Fibroblast of mammary gland (primary cell): ENCODE measurements around the gene CHST6.

Source experiments
- DNase-seq: peaks from one replicate; pipeline ENCODE4 v3.0.0-alpha.2; 2010; ENCODE audit warnings: low read depth
- H3K4me3 ChIP-seq: 2 replicates; pipeline ENCODE4 v1.5.1; 2011; ENCODE audit warnings: low read depth, mild to moderate bottlenecking, low read length, moderate library complexity; ENCODE audit not compliant: control insufficient read depth
- TF ChIP-seq, protein P1 (sequence below): conservative IDR thresholded peaks from 2 replicates; pipeline ENCODE4 v1.5.1; 2011; ENCODE audit warnings: low read depth, low read length, inconsistent platforms; ENCODE audit not compliant: control insufficient read depth, insufficient read depth

CHST6 gene

DNA sequence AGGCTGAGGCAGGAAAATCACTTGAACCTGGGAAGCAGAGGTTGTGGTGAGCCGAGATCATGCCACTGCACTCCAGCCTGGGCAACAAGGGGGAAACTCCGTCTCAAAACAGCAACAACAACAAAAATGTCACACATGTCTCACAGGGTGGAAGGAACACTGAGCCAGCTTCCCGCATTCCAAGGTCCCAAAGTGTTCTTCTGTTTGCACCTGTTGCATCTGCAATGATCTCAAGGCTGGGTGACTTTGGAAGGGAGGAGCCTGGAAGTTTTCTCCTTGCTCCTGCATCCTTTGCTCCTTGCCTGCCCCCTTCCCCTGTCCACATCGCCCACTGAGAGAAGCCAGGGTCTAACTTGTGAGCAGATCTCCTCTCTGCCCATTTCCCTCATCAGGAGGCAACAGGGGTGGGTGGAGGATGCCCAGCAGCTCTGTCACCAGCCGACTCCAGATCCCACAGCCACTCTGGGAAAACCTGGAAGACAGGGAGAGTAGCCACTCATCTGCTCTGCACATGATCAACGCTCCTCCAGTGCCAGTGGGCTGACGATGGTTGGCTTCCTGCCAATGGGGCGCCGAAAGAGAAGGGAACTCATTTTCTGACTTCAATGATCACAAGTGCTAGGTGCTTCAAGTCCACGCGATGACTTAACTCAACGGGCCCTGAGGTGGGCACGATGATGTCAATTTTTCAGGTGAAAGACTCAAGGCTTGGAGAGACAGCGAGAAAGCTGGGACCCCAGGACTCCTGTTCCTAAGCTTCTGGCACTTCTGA, 12.6 kb downstream of the CHST6 start:
- DNase-seq, result no peak
- TF ChIP-seq, protein P1, sequence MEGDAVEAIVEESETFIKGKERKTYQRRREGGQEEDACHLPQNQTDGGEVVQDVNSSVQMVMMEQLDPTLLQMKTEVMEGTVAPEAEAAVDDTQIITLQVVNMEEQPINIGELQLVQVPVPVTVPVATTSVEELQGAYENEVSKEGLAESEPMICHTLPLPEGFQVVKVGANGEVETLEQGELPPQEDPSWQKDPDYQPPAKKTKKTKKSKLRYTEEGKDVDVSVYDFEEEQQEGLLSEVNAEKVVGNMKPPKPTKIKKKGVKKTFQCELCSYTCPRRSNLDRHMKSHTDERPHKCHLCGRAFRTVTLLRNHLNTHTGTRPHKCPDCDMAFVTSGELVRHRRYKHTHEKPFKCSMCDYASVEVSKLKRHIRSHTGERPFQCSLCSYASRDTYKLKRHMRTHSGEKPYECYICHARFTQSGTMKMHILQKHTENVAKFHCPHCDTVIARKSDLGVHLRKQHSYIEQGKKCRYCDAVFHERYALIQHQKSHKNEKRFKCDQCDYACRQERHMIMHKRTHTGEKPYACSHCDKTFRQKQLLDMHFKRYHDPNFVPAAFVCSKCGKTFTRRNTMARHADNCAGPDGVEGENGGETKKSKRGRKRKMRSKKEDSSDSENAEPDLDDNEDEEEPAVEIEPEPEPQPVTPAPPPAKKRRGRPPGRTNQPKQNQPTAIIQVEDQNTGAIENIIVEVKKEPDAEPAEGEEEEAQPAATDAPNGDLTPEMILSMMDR, result no peak
- H3K4me3 ChIP-seq, result no peak overlapping the region

DNA sequence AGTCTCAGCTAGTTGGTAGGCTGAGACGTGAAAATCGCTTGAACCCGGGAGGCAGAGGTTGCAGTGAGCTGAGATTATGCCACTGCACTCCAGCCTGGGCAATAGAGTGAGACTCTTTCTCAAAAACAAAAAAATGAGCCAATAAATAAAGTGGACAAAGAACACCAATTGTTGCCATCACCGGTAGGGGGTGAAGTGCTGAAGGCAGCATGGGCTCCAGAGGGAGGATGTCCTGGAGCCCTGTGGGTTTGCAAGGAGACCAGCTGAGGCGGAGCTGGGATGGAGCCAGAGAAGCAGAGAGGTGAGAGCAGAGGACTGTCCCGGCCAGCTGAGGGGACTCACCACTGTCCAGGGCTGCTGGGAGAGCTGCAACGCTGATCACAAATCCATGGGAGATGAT, 13.8 kb downstream of the CHST6 start:
- no peak for DNase-seq
- TF ChIP-seq, protein P1, result no peak
- H3K4me3 ChIP-seq, result no peak overlapping the region

DNA sequence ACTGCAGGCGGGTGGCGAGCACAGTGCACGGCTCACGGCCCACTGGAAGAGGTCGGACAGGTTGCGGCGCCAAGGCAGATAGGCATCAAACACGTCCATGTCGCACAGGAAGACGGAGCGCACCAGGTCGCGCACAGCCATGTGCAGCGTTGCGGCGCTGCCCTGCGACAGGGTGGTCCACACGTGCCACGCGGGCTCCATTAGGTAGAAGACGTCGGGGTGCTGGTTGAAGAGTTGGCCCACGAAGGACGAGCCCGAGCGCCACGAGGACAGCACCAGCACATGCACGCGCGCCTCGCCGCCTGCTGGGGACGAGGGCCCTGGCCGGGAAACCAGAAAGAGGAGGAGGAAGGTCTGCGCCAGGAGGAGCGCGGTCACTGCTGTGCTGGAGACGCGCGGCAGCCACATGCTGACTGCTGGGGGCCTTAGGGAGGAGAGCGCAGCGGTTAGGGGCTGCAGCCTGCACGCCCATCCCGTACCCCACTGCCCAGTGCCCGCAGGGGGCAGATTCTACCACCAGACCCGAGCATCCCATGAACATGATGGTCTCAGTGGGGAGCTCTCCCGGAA, 15.7 kb downstream of the CHST6 start:
- DNase-seq, result no peak
- no peak overlapping the region for H3K4me3 ChIP-seq
- TF ChIP-seq, protein P1, result no peak

DNA sequence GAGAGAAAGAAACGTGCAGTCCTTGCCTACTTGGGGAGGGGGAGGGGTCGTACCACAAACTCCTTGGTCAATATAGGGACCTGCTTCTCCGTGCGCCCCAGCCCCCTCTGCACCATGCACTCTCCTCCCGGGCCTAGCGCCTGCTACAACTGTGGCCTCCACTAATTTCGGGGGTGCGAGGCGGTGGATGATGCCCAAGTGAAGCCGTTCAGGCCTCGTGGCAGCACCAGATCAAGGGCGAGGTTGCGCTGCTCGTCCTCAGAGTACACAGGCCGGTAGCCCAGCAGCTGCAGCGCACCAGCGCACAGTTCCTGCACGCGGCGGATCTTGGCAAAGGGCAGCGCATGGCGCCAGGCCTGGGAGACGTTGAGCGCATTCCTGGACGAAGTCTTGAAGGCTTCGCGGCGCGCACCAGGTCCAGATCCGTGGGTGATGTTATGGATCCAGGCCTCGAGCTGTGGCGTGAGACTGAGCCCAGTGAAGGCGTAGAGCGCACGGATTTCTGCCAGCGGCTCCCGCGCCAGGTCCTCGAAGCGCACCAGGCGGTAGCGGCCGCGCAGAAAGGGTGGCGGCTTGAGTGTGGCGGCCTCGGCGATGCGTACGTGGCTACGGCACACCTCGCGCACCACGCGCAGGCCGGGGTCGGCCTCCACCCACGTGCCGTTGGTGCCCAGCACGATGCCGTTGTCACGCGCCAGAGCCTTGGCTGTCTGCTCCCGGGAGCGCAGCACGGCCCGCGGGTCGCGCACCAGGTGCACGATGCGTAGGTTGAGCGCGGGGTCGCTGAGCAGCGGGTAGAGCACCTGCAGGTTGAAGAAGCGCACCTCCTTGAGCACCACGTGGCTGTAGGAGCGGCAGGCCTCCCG, 16.5 kb downstream of the CHST6 start:
- H3K4me3 ChIP-seq, result no peak overlapping the region
- TF ChIP-seq, protein P1, result no peak
- DNase-seq, result no peak

DNA sequence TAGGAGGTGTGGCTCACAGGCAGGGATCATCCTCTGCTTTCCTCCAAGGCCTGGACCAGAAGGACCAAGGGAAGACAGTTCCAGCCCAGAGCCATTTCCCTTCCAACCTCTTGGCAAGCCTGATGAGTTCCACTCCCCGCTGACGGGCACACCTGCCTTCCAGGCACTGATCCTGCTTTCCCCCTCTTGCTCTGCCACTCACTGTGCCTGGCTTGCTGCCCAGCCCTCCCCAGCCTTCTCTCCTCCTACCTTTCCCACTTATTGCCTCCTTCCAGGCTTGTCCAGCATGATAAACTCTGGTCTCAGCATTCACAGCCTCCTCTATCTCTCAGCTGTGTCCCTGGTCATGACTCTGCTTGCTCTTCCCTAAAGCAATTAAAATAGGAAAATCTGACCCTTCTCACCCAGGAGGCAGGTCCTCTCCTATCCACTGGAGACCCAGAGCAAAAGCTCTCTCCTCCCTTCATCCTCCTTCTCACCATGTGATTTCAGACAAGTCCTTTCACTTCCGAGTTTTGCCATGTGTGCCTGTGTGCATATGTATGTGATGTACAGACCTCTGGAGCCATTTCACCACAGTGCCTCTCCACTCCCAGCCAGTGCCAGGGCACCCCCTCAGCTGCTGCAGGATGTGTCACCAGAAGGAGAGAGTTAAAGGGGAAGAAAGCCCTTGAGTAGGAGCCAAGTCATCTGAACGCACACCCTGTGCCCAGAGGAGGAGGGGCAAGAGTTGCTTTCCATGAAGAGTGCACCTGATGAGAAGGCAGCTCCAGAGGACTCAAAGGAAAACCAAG, 17.4 kb downstream of the CHST6 start:
- H3K4me3 ChIP-seq, result no peak overlapping the region
- TF ChIP-seq, protein P1, result no peak
- no peak for DNase-seq

DNA sequence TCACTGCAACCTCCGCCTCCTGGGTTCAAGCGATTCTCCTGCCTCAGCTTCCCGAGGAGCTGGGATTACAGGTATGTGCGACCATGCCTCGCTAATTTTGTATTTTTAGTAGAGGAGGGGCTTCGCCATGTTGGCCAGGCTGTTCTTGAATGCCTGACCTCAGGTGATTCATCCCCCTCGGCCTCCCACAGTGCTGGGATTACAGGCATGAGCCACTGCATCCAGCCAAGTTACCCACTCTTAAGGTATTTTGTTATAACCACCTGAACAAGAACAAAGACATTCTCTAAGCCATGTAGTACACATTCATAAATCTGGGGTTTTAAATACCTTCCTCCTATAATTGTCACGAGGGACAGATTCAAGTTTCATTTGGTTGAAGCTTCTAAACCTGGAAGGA, 18.4 kb downstream of the CHST6 start:
- no peak overlapping the region for H3K4me3 ChIP-seq
- TF ChIP-seq, protein P1, result no peak
- no peak for DNase-seq
